Measurements from ENCODE around the gene VWA3B.

Gene VWA3B

GRCh38 chr2:98234776-98235175, 147.8 kb downstream of the VWA3B start:
- Histone ChIP-seq H3K27me3 (ENCODE audit: control insufficient read depth in 1 of 2, insufficient read depth in 2 of 2, low read length in 2 of 2) (no peaks in the 10 kb centered on the region), H3K4me3 (ENCODE audit: low read depth in 1 of 2, low read length in 2 of 2) (no peak overlapping the region), H3K27ac (ENCODE audit: low read depth, low read length) (no peak overlapping the region), H3K36me3 (ENCODE audit: insufficient read depth, low read length) (no peaks in the 10 kb centered on the region), H3K4me1 (ENCODE audit: insufficient read depth, low read length) (no peaks in the 10 kb centered on the region), H3K9ac (ENCODE audit: low read length) (no peak overlapping the region), H3K9me3 (ENCODE audit: low read length) (no peaks in the 10 kb centered on the region)

- H3K27me3 ChIP-seq (ENCODE audit: control insufficient read depth in 1 of 2, insufficient read depth in 2 of 2, low read length in 2 of 2): no peaks in the 10 kb centered on the region
- H3K4me3 ChIP-seq (ENCODE audit: low read depth in 1 of 2, low read length in 2 of 2): no peak overlapping the region
- no peaks in the 10 kb centered on the region for H3K9me3 ChIP-seq (ENCODE audit: low read length)
- H3K9ac ChIP-seq (ENCODE audit: low read length): no peak overlapping the region
- no peaks in the 10 kb centered on the region for H3K4me1 ChIP-seq (ENCODE audit: insufficient read depth, low read length)
- H3K27ac ChIP-seq (ENCODE audit: low read depth, low read length): no peak overlapping the region
- no peaks in the 10 kb centered on the region for H3K36me3 ChIP-seq (ENCODE audit: insufficient read depth, low read length)
Observed at GRCh38 chr2:98236935-98237334, 150.0 kb downstream of the VWA3B start.

- Histone ChIP-seq H3K27ac (ENCODE audit: low read depth, low read length) (no peak overlapping the region), H3K4me1 (ENCODE audit: insufficient read depth, low read length) (no peaks in the 10 kb centered on the region), H3K9me3 (ENCODE audit: low read length) (no peaks in the 10 kb centered on the region), H3K4me3 (ENCODE audit: low read depth in 1 of 2, low read length in 2 of 2) (no peak overlapping the region), H3K27me3 (ENCODE audit: control insufficient read depth in 1 of 2, insufficient read depth in 2 of 2, low read length in 2 of 2) (no peaks in the 10 kb centered on the region), H3K36me3 (ENCODE audit: insufficient read depth, low read length) (no peaks in the 10 kb centered on the region), H3K9ac (ENCODE audit: low read length) (no peak overlapping the region)
Observed at GRCh38 chr2:98240786-98241398, 153.9 kb downstream of the VWA3B start.

- H3K9me3 ChIP-seq (ENCODE audit: low read length): no peaks in the 10 kb centered on the region
- H3K36me3 ChIP-seq (ENCODE audit: insufficient read depth, low read length): no peaks in the 10 kb centered on the region
- H3K9ac ChIP-seq (ENCODE audit: low read length): no peak overlapping the region
- no peaks in the 10 kb centered on the region for H3K4me1 ChIP-seq (ENCODE audit: insufficient read depth, low read length)
- no peak overlapping the region for H3K4me3 ChIP-seq (ENCODE audit: low read depth in 1 of 2, low read length in 2 of 2)
- no peaks in the 10 kb centered on the region for H3K27me3 ChIP-seq (ENCODE audit: control insufficient read depth in 1 of 2, insufficient read depth in 2 of 2, low read length in 2 of 2)
- H3K27ac ChIP-seq (ENCODE audit: low read depth, low read length): no peak overlapping the region
Observed at GRCh38 chr2:98241592-98241991, 154.6 kb downstream of the VWA3B start.

- H3K4me3 ChIP-seq (ENCODE audit: low read depth in 1 of 2, low read length in 2 of 2): no peak overlapping the region
- H3K4me1 ChIP-seq (ENCODE audit: insufficient read depth, low read length): no peaks in the 10 kb centered on the region
- no peak overlapping the region for H3K27ac ChIP-seq (ENCODE audit: low read depth, low read length)
- no peaks in the 10 kb centered on the region for H3K9me3 ChIP-seq (ENCODE audit: low read length)
- no peak overlapping the region for H3K9ac ChIP-seq (ENCODE audit: low read length)
- H3K36me3 ChIP-seq (ENCODE audit: insufficient read depth, low read length): no peaks in the 10 kb centered on the region
- H3K27me3 ChIP-seq (ENCODE audit: control insufficient read depth in 1 of 2, insufficient read depth in 2 of 2, low read length in 2 of 2): no peaks in the 10 kb centered on the region
Observed at GRCh38 chr2:98242003-98242402, 155.0 kb downstream of the VWA3B start.

- Histone ChIP-seq H3K27me3 (ENCODE audit: control insufficient read depth in 1 of 2, insufficient read depth in 2 of 2, low read length in 2 of 2) (no peaks in the 10 kb centered on the region), H3K9me3 (ENCODE audit: low read length) (no peaks in the 10 kb centered on the region), H3K4me3 (ENCODE audit: low read depth in 1 of 2, low read length in 2 of 2) (no peak overlapping the region), H3K36me3 (ENCODE audit: insufficient read depth, low read length) (no peaks in the 10 kb centered on the region), H3K9ac (ENCODE audit: low read length) (no peak overlapping the region), H3K4me1 (ENCODE audit: insufficient read depth, low read length) (no peaks in the 10 kb centered on the region), H3K27ac (ENCODE audit: low read depth, low read length) (no peak overlapping the region)
Observed at GRCh38 chr2:98245491-98245890, 158.5 kb downstream of the VWA3B start.

- H3K4me1 ChIP-seq (ENCODE audit: insufficient read depth, low read length): no peaks in the 10 kb centered on the region
- H3K9me3 ChIP-seq (ENCODE audit: low read length): no peaks in the 10 kb centered on the region
- H3K4me3 ChIP-seq (ENCODE audit: low read depth in 1 of 2, low read length in 2 of 2): no peak overlapping the region
- H3K27ac ChIP-seq (ENCODE audit: low read depth, low read length): no peak overlapping the region
- no peaks in the 10 kb centered on the region for H3K27me3 ChIP-seq (ENCODE audit: control insufficient read depth in 1 of 2, insufficient read depth in 2 of 2, low read length in 2 of 2)
- no peaks in the 10 kb centered on the region for H3K36me3 ChIP-seq (ENCODE audit: insufficient read depth, low read length)
- no peak overlapping the region for H3K9ac ChIP-seq (ENCODE audit: low read length)
Observed at GRCh38 chr2:98247383-98247782, 160.4 kb downstream of the VWA3B start.

- Histone ChIP-seq H3K27me3 (ENCODE audit: control insufficient read depth in 1 of 2, insufficient read depth in 2 of 2, low read length in 2 of 2) (no peaks in the 10 kb centered on the region), H3K9ac (ENCODE audit: low read length) (no peak overlapping the region), H3K4me1 (ENCODE audit: insufficient read depth, low read length) (peaks cover 6% of the 10 kb centered on the region), H3K4me3 (ENCODE audit: low read depth in 1 of 2, low read length in 2 of 2) (no peak overlapping the region), H3K36me3 (ENCODE audit: insufficient read depth, low read length) (no peaks in the 10 kb centered on the region), H3K9me3 (ENCODE audit: low read length) (no peaks in the 10 kb centered on the region), H3K27ac (ENCODE audit: low read depth, low read length) (no peak overlapping the region)
Observed at GRCh38 chr2:98252038-98252773, 165.2 kb downstream of the VWA3B start.

- Histone ChIP-seq H3K36me3 (ENCODE audit: insufficient read depth, low read length) (no peaks in the 10 kb centered on the region), H3K9me3 (ENCODE audit: low read length) (no peaks in the 10 kb centered on the region), H3K27me3 (ENCODE audit: control insufficient read depth in 1 of 2, insufficient read depth in 2 of 2, low read length in 2 of 2) (no peaks in the 10 kb centered on the region), H3K4me3 (ENCODE audit: low read depth in 1 of 2, low read length in 2 of 2) (no peak overlapping the region), H3K4me1 (ENCODE audit: insufficient read depth, low read length) (peaks cover 6% of the 10 kb centered on the region), H3K27ac (ENCODE audit: low read depth, low read length) (no peak overlapping the region), H3K9ac (ENCODE audit: low read length) (no peak overlapping the region)
Observed at GRCh38 chr2:98253461-98254070, 166.6 kb downstream of the VWA3B start.

GRCh38 chr2:98254504-98255059, 167.6 kb downstream of the VWA3B start:
- no peak overlapping the region for H3K27ac ChIP-seq (ENCODE audit: low read depth, low read length)

GRCh38 chr2:98258906-98259305, 171.9 kb downstream of the VWA3B start:
- H3K4me1 ChIP-seq (ENCODE audit: insufficient read depth, low read length): no peaks in the 10 kb centered on the region
- H3K36me3 ChIP-seq (ENCODE audit: insufficient read depth, low read length): no peaks in the 10 kb centered on the region

More at GRCh38 chr2:98254504-98255059, 167.6 kb downstream of the VWA3B start:
- Histone ChIP-seq H3K4me3 (ENCODE audit: low read depth in 1 of 2, low read length in 2 of 2) (no peak overlapping the region), H3K27me3 (ENCODE audit: control insufficient read depth in 1 of 2, insufficient read depth in 2 of 2, low read length in 2 of 2) (no peaks in the 10 kb centered on the region), H3K9ac (ENCODE audit: low read length) (no peak overlapping the region), H3K36me3 (ENCODE audit: insufficient read depth, low read length) (no peaks in the 10 kb centered on the region), H3K4me1 (ENCODE audit: insufficient read depth, low read length) (peaks cover 6% of the 10 kb centered on the region), H3K9me3 (ENCODE audit: low read length) (no peaks in the 10 kb centered on the region)

More at GRCh38 chr2:98258906-98259305, 171.9 kb downstream of the VWA3B start:
- Histone ChIP-seq H3K4me3 (ENCODE audit: low read depth in 1 of 2, low read length in 2 of 2) (no peak overlapping the region), H3K9me3 (ENCODE audit: low read length) (peaks cover 10% of the 10 kb centered on the region), H3K9ac (ENCODE audit: low read length) (no peak overlapping the region), H3K27ac (ENCODE audit: low read depth, low read length) (no peak overlapping the region), H3K27me3 (ENCODE audit: control insufficient read depth in 1 of 2, insufficient read depth in 2 of 2, low read length in 2 of 2) (no peaks in the 10 kb centered on the region)
